Measurements from ENCODE around the gene GSTA5.
"Not testable (repeated sequence)": the region's sequence is repeated elsewhere in the genome, so short reads cannot be mapped to it uniquely, and the experiment has no call there.

DNA sequence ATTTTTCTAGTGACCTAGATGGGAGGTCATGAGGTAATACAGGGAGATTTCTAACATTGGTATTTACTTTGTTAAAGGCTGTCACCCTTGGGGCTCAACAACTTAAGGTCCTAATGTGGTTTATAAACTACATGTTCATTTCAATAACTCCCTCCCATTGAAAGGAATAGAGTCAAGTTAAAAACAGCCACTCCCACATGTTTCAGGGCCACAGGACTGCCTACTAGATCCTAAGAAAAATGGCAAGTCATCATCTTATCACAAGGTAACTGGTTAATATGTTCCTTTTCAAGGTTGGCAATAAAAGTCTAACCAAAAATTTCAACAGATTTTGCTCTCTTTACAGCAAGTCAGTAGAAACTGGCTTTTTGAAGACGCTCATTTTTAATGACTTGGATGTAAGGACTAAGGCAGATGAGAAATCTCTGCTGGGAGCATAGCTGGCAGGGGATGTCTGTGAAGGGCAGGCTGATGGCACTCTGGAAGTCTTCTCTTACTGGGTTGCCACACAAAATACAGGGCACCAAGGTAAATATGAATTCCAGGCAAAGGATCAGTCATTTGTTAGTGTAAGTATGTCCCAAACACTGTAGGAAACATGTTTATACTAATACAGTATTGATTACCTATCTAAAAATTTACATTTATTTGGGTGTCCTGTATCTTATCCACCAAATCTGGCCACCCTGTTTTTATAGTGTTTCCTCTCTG is 13.4 kb downstream of the GSTA5 start:
- TF ChIP-seq, protein P1, sequence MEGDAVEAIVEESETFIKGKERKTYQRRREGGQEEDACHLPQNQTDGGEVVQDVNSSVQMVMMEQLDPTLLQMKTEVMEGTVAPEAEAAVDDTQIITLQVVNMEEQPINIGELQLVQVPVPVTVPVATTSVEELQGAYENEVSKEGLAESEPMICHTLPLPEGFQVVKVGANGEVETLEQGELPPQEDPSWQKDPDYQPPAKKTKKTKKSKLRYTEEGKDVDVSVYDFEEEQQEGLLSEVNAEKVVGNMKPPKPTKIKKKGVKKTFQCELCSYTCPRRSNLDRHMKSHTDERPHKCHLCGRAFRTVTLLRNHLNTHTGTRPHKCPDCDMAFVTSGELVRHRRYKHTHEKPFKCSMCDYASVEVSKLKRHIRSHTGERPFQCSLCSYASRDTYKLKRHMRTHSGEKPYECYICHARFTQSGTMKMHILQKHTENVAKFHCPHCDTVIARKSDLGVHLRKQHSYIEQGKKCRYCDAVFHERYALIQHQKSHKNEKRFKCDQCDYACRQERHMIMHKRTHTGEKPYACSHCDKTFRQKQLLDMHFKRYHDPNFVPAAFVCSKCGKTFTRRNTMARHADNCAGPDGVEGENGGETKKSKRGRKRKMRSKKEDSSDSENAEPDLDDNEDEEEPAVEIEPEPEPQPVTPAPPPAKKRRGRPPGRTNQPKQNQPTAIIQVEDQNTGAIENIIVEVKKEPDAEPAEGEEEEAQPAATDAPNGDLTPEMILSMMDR (IDR thresholded peaks at IDR 0.05), result not testable (repeated sequence)
- not testable (repeated sequence) for TF ChIP-seq POLR2A (IDR thresholded peaks at IDR 0.05)

Data from vagina (tissue), 2 donors.